Osteocyte (in vitro differentiated cells): ENCODE measurements around the gene HPS1. TPM values are rescaled to one million over a fixed set of nuclear protein-coding genes. Genes with fewer than 3 reads are reported as not detected.

Experiments
- DNase-seq: peaks from one replicate; pipeline ENCODE4 v3.0.0; 2021; ENCODE audit warnings: mixed read lengths; ENCODE audit not compliant: unreplicated experiment; ENCODE audit errors: extremely low spot score
- H3K27ac Mint-ChIP-seq: one replicate; pipeline ENCODE4 v1.8.0; 2021; ENCODE audit warnings: mild to moderate bottlenecking, mixed read lengths; ENCODE audit not compliant: unreplicated experiment
- H3K27me3 Mint-ChIP-seq: one replicate; pipeline ENCODE4 v1.8.0; 2021; ENCODE audit warnings: mixed read lengths; ENCODE audit not compliant: unreplicated experiment
- H3K36me3 Mint-ChIP-seq: one replicate; pipeline ENCODE4 v1.8.0; 2021; ENCODE audit warnings: mixed read lengths; ENCODE audit not compliant: unreplicated experiment
- H3K4me1 Mint-ChIP-seq: one replicate; pipeline ENCODE4 v1.8.0; 2021; ENCODE audit warnings: mixed read lengths; ENCODE audit not compliant: unreplicated experiment
- H3K4me3 Mint-ChIP-seq: one replicate; pipeline ENCODE4 v1.8.0; 2021; ENCODE audit warnings: mild to moderate bottlenecking, moderate library complexity, mixed read lengths; ENCODE audit not compliant: unreplicated experiment
- H3K9me3 Mint-ChIP-seq: one replicate; pipeline ENCODE4 v1.8.0; 2021; ENCODE audit warnings: mixed read lengths; ENCODE audit not compliant: unreplicated experiment
- CTCF ChIP-seq: fragments of 200-600 bp; sonication (generic); IDR thresholded peaks from 2 replicates; pipeline ENCODE4 v1.5.0; 2021; ENCODE audit warnings: antibody characterized with exemption, mild to moderate bottlenecking, moderate library complexity
- total RNA-seq: library from RNA; stranded (reverse); gene quantifications from 2 replicates; pipeline ENCODE4 v1.2.1, GENCODE V29; 2021

Gene HPS1
- total RNA-seq, 1 donor from 2014 or later, result 67.1 TPM

GRCh38 chr10:98453729-98454128, 7.0 kb upstream of the HPS1 start:
- Mint-ChIP-seq H3K36me3 (no peaks in the 10 kb centered on the region), H3K27ac (no peak overlapping the region), H3K9me3 (no peaks in the 10 kb centered on the region), H3K4me3 (no peak overlapping the region), H3K27me3 (peaks cover 30% of the 10 kb centered on the region), H3K4me1 (peaks cover 4% of the 10 kb centered on the region)
- TF ChIP-seq CTCF, result no peak
- no peak for DNase-seq

GRCh38 chr10:98450618-98451017, 3.9 kb upstream of the HPS1 start:
- Mint-ChIP-seq H3K4me3 (no peak overlapping the region), H3K4me1 (peaks cover 12% of the 10 kb centered on the region), H3K9me3 (no peaks in the 10 kb centered on the region), H3K36me3 (no peaks in the 10 kb centered on the region), H3K27ac (no peak overlapping the region), H3K27me3 (peaks cover 26% of the 10 kb centered on the region)
- no peak for TF ChIP-seq CTCF
- no peak for DNase-seq

- TF ChIP-seq CTCF, result no peak
- no peak overlapping the region for H3K4me3 Mint-ChIP-seq
- no peak for DNase-seq
- H3K27ac Mint-ChIP-seq, result no peak overlapping the region
- H3K36me3 Mint-ChIP-seq, result peaks cover 8% of the 10 kb centered on the region
- peaks cover 26% of the 10 kb centered on the region for H3K27me3 Mint-ChIP-seq
- H3K9me3 Mint-ChIP-seq, result no peaks in the 10 kb centered on the region
- H3K4me1 Mint-ChIP-seq, result peaks cover 14% of the 10 kb centered on the region
These were observed 2.6 kb upstream of the HPS1 start for GRCh38 chr10:98449287-98449686.

- peak overlapping the region; percentile 86 for H3K27ac Mint-ChIP-seq
These were observed 529 bp downstream of the HPS1 start for GRCh38 chr10:98446151-98446660.

More at GRCh38 chr10:98446151-98446660, 529 bp downstream of the HPS1 start:
- Mint-ChIP-seq H3K4me1 (peaks cover 16% of the 10 kb centered on the region), H3K4me3 (peak overlapping the region; percentile 79), H3K27me3 (peaks cover 13% of the 10 kb centered on the region), H3K36me3 (peaks cover 22% of the 10 kb centered on the region), H3K9me3 (no peaks in the 10 kb centered on the region)
- no peak for TF ChIP-seq CTCF
- peak; percentile 84 for DNase-seq
